Body of pancreas (tissue), 4 donors: Measurements from ENCODE around the gene ST3GAL3. TPM values are rescaled to one million over a fixed set of nuclear protein-coding genes. Genes with fewer than 3 reads are reported as not detected.

ENCODE experiments used
- ATAC-seq: fragments of 150-250 bp; one replicate; pipeline ENCODE4 v1.9.1; 2016
- DNase-seq, 4 donors: peaks; one replicate each; pipeline ENCODE4 v3.0.0-alpha.2; 2019
- H3K27ac ChIP-seq, 4 donors: fragments of 200-600 bp; sonication (generic); 1 replicate in 3 of 4; 2 replicates in 1 of 4; pipeline versions ENCODE4 v1.5.1 to v1.6.1; 2016 to 2019; ENCODE audit warnings: mild to moderate bottlenecking in 1 of 4, mixed read lengths in 1 of 4, moderate library complexity in 1 of 4
- H3K27me3 ChIP-seq, 2 donors: fragments of 200-600 bp; sonication (generic); one replicate each; pipeline ENCODE4 v1.6.0; 2016; ENCODE audit warnings: mild to moderate bottlenecking in 1 of 2
- H3K36me3 ChIP-seq, 2 donors: fragments of 200-600 bp; sonication (generic); replicated peaks in 1 of 2; 2 replicates each; pipeline ENCODE4 v1.5.1; 2016; ENCODE audit warnings: low read depth in 2 of 2; ENCODE audit not compliant: insufficient read depth in 1 of 2
- H3K4me1 ChIP-seq: fragments of 200-600 bp; sonication (generic); one replicate; pipeline ENCODE4 v1.6.0; 2016
- H3K4me3 ChIP-seq, 2 donors: fragments of 200-600 bp; sonication (generic); 1 replicate in 1 of 2; 2 replicates in 1 of 2; pipeline ENCODE4 v1.5.1; 2016 to 2019
- H3K9me3 ChIP-seq, 3 donors: fragments of 200-600 bp; sonication (generic); 1 replicate in 2 of 3; 2 replicates in 1 of 3; pipeline ENCODE4 v1.5.1; 2016
- CTCF ChIP-seq, 7 experiments: fragments of 450-650 bp in 4 of 7; fragments of 200-600 bp in 3 of 7; sonication (generic) in 3 of 7; IDR thresholded peaks; one replicate each; pipeline ENCODE4 v1.5.1; 2016 to 2019; ENCODE audit warnings: antibody characterized with exemption in 7 of 7
- POLR2A ChIP-seq, 3 donors: fragments of 450-650 bp; IDR thresholded peaks; one replicate each; pipeline ENCODE4 v1.6.1; 2016; ENCODE audit warnings: antibody characterized with exemption in 3 of 3, mild to moderate bottlenecking in 2 of 3
- WGBS, 2 donors: methylation state at CpG; one replicate each; pipeline ENCODE4 v1.1.5; 2017; 5-methylcytosine and 5-hydroxymethylcytosine counted together
- intact Hi-C: fragments of 100-400 bp; cut with DNase I; formaldehyde crosslinking; loops from one replicate; pipeline ENCODE4 v1.15.1; 2023
- total RNA-seq, 2 donors: library from RNA; depleted of rRNA; stranded (reverse); fragments of >200 nt; gene quantifications; one replicate each; pipeline ENCODE4 v1.1.0, GENCODE V29; 2016

The ST3GAL3 gene
- total RNA-seq, 2 donors from 2014 or later: 14.5 to 15.2 TPM

DNA sequence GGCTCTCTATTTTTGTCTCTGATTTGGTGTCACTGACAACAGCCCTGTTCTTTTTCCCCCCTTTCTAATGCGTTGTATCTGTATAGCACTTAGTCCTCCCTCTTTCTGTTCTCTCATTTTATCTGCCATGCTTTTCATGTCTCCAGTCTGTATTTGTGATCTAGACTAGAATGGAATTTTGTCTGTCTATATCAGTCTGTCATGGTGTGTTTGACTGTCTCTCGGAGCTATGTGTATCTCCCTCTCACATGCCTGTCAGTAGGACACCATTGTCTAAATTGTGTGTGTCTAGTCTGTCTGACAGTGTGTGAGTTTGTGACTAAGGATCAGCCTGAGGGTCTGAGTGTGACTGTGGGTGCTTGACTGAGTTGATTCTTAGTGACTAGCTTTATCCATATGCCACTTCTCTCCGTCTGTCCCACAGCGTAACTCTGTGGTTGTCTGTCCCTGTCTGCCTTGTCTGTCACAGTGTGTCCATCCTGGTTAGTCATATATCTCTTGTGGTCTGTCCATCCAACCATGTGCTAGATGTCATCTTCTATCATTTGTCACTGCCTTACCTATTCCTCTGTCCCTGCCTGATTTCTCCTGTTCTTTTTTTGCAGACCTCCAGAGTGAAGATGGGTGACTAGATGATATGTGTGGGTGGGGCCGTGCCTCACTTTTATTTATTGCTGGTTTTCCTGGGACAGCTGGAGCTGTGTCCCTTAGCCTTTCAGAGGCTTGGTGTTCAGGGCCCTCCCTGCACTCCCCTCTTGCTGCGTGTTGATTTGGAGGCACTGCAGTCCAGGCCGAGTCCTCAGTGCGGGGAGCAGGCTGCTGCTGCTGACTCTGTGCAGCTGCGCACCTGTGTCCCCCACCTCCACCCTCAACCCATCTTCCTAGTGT is 270.3 kb downstream of the ST3GAL3 start:
- Histone ChIP-seq H3K4me3 (no peak overlapping the region), H3K27ac (peak overlapping the region in 2 of 4 donors; percentile 55 to 66)
- ATAC-seq: no peak

DNA sequence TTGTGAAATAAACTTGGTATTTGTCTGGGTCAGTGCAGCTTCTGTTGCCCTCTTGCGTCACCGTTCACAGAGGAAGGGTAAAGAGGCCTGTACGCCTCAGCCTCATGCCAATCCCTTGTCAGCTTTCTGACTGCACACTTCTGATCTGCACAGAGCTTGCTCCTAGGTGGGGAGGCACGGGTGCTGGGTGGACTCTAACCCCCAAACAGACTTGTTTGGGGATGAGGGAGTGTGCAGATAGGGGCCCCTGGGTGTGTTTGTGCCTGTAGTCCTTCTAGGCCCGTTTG is 270.9 kb downstream of the ST3GAL3 start:
- Histone ChIP-seq H3K36me3 (peaks cover 0 to 4% of the 10 kb centered on the region in 2 donors), H3K4me1 (peaks cover 59% of the 10 kb centered on the region), H3K9me3 (no peaks in the 10 kb centered on the region), H3K27ac (peak overlapping the region in 2 of 4 donors; percentile 55 to 66), H3K27me3 (no peaks in the 10 kb centered on the region), H3K4me3 (no peak overlapping the region)
- ATAC-seq: no peak
- TF ChIP-seq CTCF (IDR thresholded peaks at IDR 0.05) (no peak), POLR2A (IDR thresholded peaks at IDR 0.05) (no peak)
- intact Hi-C loops: no loop called here
- 32 to 35% methylated on average over 5 of the region's 5 CpGs for WGBS, 2 donors
- DNase-seq: no peak

More for the DNA sequence above, 270.3 kb downstream of the ST3GAL3 start:
- H3K4me1 ChIP-seq: peaks cover 59% of the 10 kb centered on the region
- H3K27me3 ChIP-seq: no peaks in the 10 kb centered on the region
- H3K36me3 ChIP-seq: peaks cover 0 to 4% of the 10 kb centered on the region in 2 donors
- 63 to 70% methylated on average over 9 of the region's 9 CpGs for WGBS, 2 donors
- intact Hi-C loops: no loop called here
- H3K9me3 ChIP-seq: no peaks in the 10 kb centered on the region
- no peak for TF ChIP-seq POLR2A (IDR thresholded peaks at IDR 0.05)
- no peak for TF ChIP-seq CTCF (IDR thresholded peaks at IDR 0.05)
- DNase-seq: no peak

GRCh38 chr1:43978551-43979260 is 271.4 kb downstream of the ST3GAL3 start, which contains the start of gene B4GALT2:
B4GALT2 (plus strand) TSS chr1:43979210; CDS start chr1:43981161, 1,951 bp downstream.
- TF ChIP-seq POLR2A (IDR thresholded peaks at IDR 0.05) (no peak), CTCF (IDR thresholded peaks at IDR 0.05) (no peak)
- peak within 1 kb of the TSS; percentile 73 to 83 (median 77) for H3K27ac ChIP-seq
- DNase-seq (peak; percentile 39 to 68 (median 42)), ATAC-seq (peak; percentile 34)
- H3K4me1 ChIP-seq: peaks cover 58% of the 10 kb centered on the region
- no peaks in the 10 kb centered on the region for H3K27me3 ChIP-seq
- H3K4me3 ChIP-seq: peak within 1 kb of the TSS; percentile 52 to 66
- H3K36me3 ChIP-seq: peaks cover 0 to 4% of the 10 kb centered on the region in 2 donors
- intact Hi-C loops: no loop called here
- H3K9me3 ChIP-seq: no peaks in the 10 kb centered on the region
- 3 to 11% methylated on average over 17 to 54 of the region's 54 CpGs for WGBS, 2 donors

DNA sequence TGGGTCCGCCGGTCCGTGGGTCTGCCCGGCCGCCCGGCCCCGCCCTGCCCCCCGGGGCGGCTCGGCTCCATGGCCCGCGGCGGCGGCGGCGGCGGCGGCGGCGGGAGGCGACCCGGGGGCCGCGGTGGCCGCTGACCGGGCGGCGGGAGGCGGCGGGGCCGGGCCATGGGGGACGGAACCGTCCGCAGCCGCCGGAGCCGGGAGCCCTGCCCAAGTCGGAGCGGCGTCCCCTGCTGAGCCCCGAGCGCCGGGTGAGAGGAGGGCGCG is 271.9 kb downstream of the ST3GAL3 start:
- DNase-seq: no peak
- no peaks in the 10 kb centered on the region for H3K9me3 ChIP-seq
- peak overlapping the region; percentile 73 to 83 (median 77) for H3K27ac ChIP-seq
- 0% methylated on average over 42 of the region's 45 CpGs; no CpG with 5 or more reads in 1 of the 2 donors for WGBS, 2 donors
- no peaks in the 10 kb centered on the region for H3K27me3 ChIP-seq
- H3K4me3 ChIP-seq: peak overlapping the region; percentile 52 to 66
- H3K4me1 ChIP-seq: peaks cover 54% of the 10 kb centered on the region
- H3K36me3 ChIP-seq: peaks cover 0 to 4% of the 10 kb centered on the region in 2 donors
- no peak for ATAC-seq
- TF ChIP-seq CTCF (IDR thresholded peaks at IDR 0.05) (no peak), POLR2A (IDR thresholded peaks at IDR 0.05) (no peak)
- intact Hi-C loops: no loop called here
